WTC11 (cell line): ENCODE data around the gene YTHDC1.

Source experiments
- ATF3 ChIP-seq: sonication (generic); formaldehyde crosslinking; conservative IDR thresholded peaks from 2 replicates; pipeline ENCODE4 v1.8.1; 2022; ENCODE audit warnings: mild to moderate bottlenecking, missing genetic modification reagents
- CTCF ChIP-seq: fragments of 200-600 bp; IDR thresholded peaks from 2 replicates; pipeline ENCODE4 v1.8.0; 2022; ENCODE audit warnings: antibody characterized with exemption
- ELF4 ChIP-seq: sonication (generic); formaldehyde crosslinking; IDR thresholded peaks from 2 replicates; pipeline ENCODE4 v1.8.1; 2022; ENCODE audit warnings: low read depth, mild to moderate bottlenecking, moderate library complexity, missing genetic modification reagents
- MLX ChIP-seq: sonication (generic); formaldehyde crosslinking; IDR thresholded peaks from 2 replicates; pipeline ENCODE4 v1.8.1; 2023; ENCODE audit warnings: mild to moderate bottlenecking, missing genetic modification reagents, moderate library complexity
- NR1H2 ChIP-seq: sonication (generic); formaldehyde crosslinking; IDR thresholded peaks from 2 replicates; pipeline ENCODE4 v1.9.0; 2021; ENCODE audit warnings: mild to moderate bottlenecking, moderate library complexity, missing genetic modification reagents
- NR2C2 ChIP-seq: sonication (generic); formaldehyde crosslinking; IDR thresholded peaks from 2 replicates; pipeline ENCODE4 v1.8.0; 2022; ENCODE audit warnings: mild to moderate bottlenecking, missing genetic modification reagents
- TEAD4 ChIP-seq: sonication (generic); formaldehyde crosslinking; IDR thresholded peaks from 2 replicates; pipeline ENCODE4 v1.8.0; 2022; ENCODE audit warnings: mild to moderate bottlenecking, missing genetic modification reagents
- USF1 ChIP-seq: sonication (generic); formaldehyde crosslinking; IDR thresholded peaks from 2 replicates; pipeline ENCODE4 v1.8.0; 2022; ENCODE audit warnings: mild to moderate bottlenecking, missing genetic modification reagents
- USF2 ChIP-seq: sonication (generic); formaldehyde crosslinking; IDR thresholded peaks from 2 replicates; pipeline ENCODE4 v1.8.1; 2023; ENCODE audit warnings: mild to moderate bottlenecking, missing genetic modification reagents, moderate library complexity

- TF ChIP-seq USF2, result no peak
- no peak for TF ChIP-seq CTCF
- TF ChIP-seq MLX, result no peak
- no peak for TF ChIP-seq NR2C2 (CRISPR knock-in tag)
- no peak for TF ChIP-seq TEAD4
- TF ChIP-seq USF1 (CRISPR knock-in tag), result no peak
- no peak for TF ChIP-seq ATF3 (CRISPR knock-in tag)
- TF ChIP-seq ELF4 (CRISPR knock-in tag), result no peak
- no peak for TF ChIP-seq NR1H2
Measured at GRCh38 chr4:68359508-68359907, 9.6 kb upstream of the YTHDC1 start.
